ENCODE data around the gene LCOR. TPM values are rescaled to one million over a fixed set of nuclear protein-coding genes. Genes with fewer than 3 reads are reported as not detected.

The LCOR gene
- total and polyA plus RNA-seq, 2 of the 13 experiments (the other 11 are each of a cell fraction or from before 2014, with no cell fraction given): 12.4 to 23.7 TPM

DNA sequence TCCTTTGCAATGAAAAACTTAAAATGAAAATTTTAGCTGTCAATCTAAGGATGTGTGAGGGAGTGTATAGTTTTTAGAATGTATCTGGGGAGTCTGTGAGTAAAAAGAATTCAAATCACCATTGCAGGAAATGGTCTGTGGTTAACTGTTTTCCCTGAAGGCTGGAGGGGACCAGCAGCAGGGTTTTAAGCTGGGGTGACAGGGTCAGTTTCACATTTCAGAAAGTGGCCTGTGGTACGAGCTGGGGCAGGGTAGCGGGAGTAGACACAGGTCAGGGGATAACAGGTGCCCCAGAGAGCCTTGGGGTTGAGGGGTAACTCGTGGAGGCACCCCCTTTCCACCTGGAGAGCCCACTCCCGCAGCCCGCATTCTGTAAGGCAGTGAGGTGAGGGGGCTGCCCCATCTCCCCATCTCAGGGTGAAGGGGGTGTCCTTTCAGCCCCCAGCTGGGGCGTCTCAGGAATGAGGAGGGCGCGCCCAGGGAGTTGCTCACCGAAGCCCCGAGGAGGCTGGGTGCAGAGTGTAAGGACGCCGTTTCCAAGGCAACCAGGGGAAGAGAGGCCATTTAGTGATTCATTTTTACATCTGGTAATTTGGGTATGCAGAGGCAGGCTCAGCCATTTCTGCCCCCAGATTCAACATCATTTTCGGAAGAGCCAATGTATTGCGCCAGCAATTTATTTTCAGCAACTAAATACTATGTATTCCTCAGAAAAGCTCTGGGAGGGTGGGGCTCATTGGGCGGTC is 184.8 kb downstream of the LCOR start (continued):
- TF ChIP-seq JUN (CRISPR knock-in tag; IDR thresholded peaks at IDR 0.05): no peak
- no peak for TF ChIP-seq SP2 (CRISPR knock-in tag; IDR thresholded peaks at IDR 0.05)
- TF ChIP-seq FOXK1 (CRISPR knock-in tag; IDR thresholded peaks at IDR 0.05; ENCODE audit: borderline replicate concordance, low read depth): no peak

- H3K9ac ChIP-seq (ENCODE audit: insufficient read depth, low read depth, low read length): no peak overlapping the region
- DNase-seq (ENCODE audit: low spot score) (no peak), FAIRE-seq (no peak), ATAC-seq (no peak)
- no peaks in the 10 kb centered on the region for H3K36me3 ChIP-seq (replicated peaks in 1 of 2; ENCODE audit: control insufficient read depth in 1 of 2, insufficient read depth in 2 of 2, low read length in 2 of 2)
- intact Hi-C loops (cut with micrococcal nuclease; ENCODE audit: unreplicated experiment): no loop called here
- H3K27ac ChIP-seq (ENCODE audit: extremely low read length, insufficient read depth, low read length): no peak overlapping the region
- in situ Hi-C loops (cut with HindIII; ENCODE audit: extremely low pct_ligation_motif_present, low pct_unique_long_range_greater_than_20kb): no loop called here
- H3K79me2 ChIP-seq (ENCODE audit: insufficient read depth, low read length): no peaks in the 10 kb centered on the region
- no TSS peak for BruUV-seq (replicated peaks)
- CTCF ChIA-PET (ENCODE audit: low intra/inter-chr PET ratio, low total read pairs): no interaction called here
- no peak overlapping the region for H3K4me2 ChIP-seq (ENCODE audit: low read depth, low read length)
- no peak overlapping the region for H3K4me3 ChIP-seq (replicated peaks in 1 of 3; ENCODE audit: insufficient read depth in 1 of 3, low read depth in 2 of 3, low read length in 3 of 3)
- peaks cover 26% of the 10 kb centered on the region for H3K4me1 ChIP-seq (ENCODE audit: insufficient read depth, low read length)
- H4K20me1 ChIP-seq (ENCODE audit: insufficient read depth, low read length): no peaks in the 10 kb centered on the region
- H2AFZ ChIP-seq (ENCODE audit: low read length): no peak overlapping the region
- H3K27me3 ChIP-seq (ENCODE audit: control insufficient read depth in 1 of 2, insufficient read depth in 2 of 2, low read length in 2 of 2): peaks cover 4 to 23% of the 10 kb centered on the region in 2 experiments; a peak in 4 of 5 replicates
- POLR2A ChIA-PET: no interaction called here
- whole genome bisulfite sequencing (ENCODE audit: low lambda C conversion rate): 62% methylated on average over 4 of the region's 5 CpGs
- H3K9me3 ChIP-seq (ENCODE audit: low read length): no peaks in the 10 kb centered on the region
- no peak for TF ChIP-seq ARNT2 (CRISPR knock-in tag; IDR thresholded peaks at IDR 0.05; ENCODE audit: low read depth)
- no peak for TF ChIP-seq TCF7 (IDR thresholded peaks at IDR 0.05; ENCODE audit: low read depth)
- TF ChIP-seq ZBTB1 (CRISPR knock-in tag; IDR thresholded peaks at IDR 0.05; ENCODE audit: borderline replicate concordance): no peak
- TF ChIP-seq, protein P1, sequence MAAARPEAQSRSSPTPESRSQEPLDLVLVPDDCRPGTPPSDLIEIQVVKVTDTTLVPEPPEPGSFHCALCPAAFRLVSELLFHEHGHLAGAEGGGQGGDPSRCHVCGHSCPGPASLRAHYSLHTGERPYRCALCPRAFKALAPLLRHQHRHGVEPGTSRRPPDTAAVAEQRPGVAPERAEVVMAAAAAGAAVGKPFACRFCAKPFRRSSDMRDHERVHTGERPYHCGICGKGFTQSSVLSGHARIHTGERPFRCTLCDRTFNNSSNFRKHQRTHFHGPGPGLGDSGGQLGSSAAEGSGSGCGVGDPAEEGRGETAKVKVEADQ (CRISPR knock-in tag; IDR thresholded peaks at IDR 0.05; ENCODE audit: borderline replicate concordance): no peak
- no peak for TF ChIP-seq ZNF615 (CRISPR knock-in tag; IDR thresholded peaks at IDR 0.05; ENCODE audit: borderline replicate concordance)
- TF ChIP-seq NCOA1 (CRISPR knock-in tag; IDR thresholded peaks at IDR 0.05): no peak
- TF ChIP-seq JUN (CRISPR knock-in tag; IDR thresholded peaks at IDR 0.05): no peak
- no peak for TF ChIP-seq HNF1A (IDR thresholded peaks at IDR 0.05; ENCODE audit: low read depth)
- no peak for TF ChIP-seq HNF1A (CRISPR knock-in tag; IDR thresholded peaks at IDR 0.05; ENCODE audit: borderline replicate concordance)
- TF ChIP-seq ZEB1 (IDR thresholded peaks at IDR 0.05; ENCODE audit: insufficient replicate concordance, low read depth): no peak
- no peak for TF ChIP-seq PAX8 (CRISPR knock-in tag; IDR thresholded peaks at IDR 0.05; ENCODE audit: borderline replicate concordance)
- TF ChIP-seq ZNF777 (CRISPR knock-in tag; IDR thresholded peaks at IDR 0.05): no peak
- TF ChIP-seq ZFP37 (CRISPR knock-in tag; IDR thresholded peaks at IDR 0.05; ENCODE audit: borderline replicate concordance): no peak
- TF ChIP-seq JUNB (CRISPR knock-in tag; IDR thresholded peaks at IDR 0.05; ENCODE audit: borderline replicate concordance): no peak
- no peak for TF ChIP-seq NR1H2 (CRISPR knock-in tag; IDR thresholded peaks at IDR 0.05; ENCODE audit: borderline replicate concordance, low read depth)
- no peak for TF ChIP-seq SMARCC2 (IDR thresholded peaks at IDR 0.05)
- TF ChIP-seq ZNF224 (CRISPR knock-in tag; IDR thresholded peaks at IDR 0.05): no peak
Observed at GRCh38 chr10:97017474-97017903, 185.4 kb downstream of the LCOR start.
